ENCODE measurements around the gene HERPUD1. TPM values are rescaled to one million over a fixed set of nuclear protein-coding genes. Genes with fewer than 3 reads are reported as not detected.
A peak's percentile ranks its signal among the peaks of the same experiment; 100 is the strongest.

The HERPUD1 gene
- total and polyA plus RNA-seq, 2 of the 13 experiments (the other 11 are each of a cell fraction or from before 2014, with no cell fraction given), result 96.2 to 323 TPM

GRCh38 chr16:56967733-56968132 lies 35.8 kb downstream of the HERPUD1 start (continued):
- TF ChIP-seq ZNF414 (CRISPR knock-in tag; IDR thresholded peaks at IDR 0.05) (no peak), STAG1 (CRISPR knock-in tag; IDR thresholded peaks at IDR 0.05) (0 out of 2 replicates have a peak, but pooled peaks have one; percentile 24), ZNF446 (CRISPR knock-in tag; IDR thresholded peaks at IDR 0.05) (no peak), ZNF549 (CRISPR knock-in tag; IDR thresholded peaks at IDR 0.05) (no peak), TEAD3 (CRISPR knock-in tag; optimal IDR thresholded peaks at IDR 0.05; ENCODE audit: borderline replicate concordance) (peak; percentile 97), IRF2 (CRISPR knock-in tag; IDR thresholded peaks at IDR 0.05) (peak; percentile 63), ZNF740 (CRISPR knock-in tag; IDR thresholded peaks at IDR 0.05) (no peak), GABPB1 (CRISPR knock-in tag; IDR thresholded peaks at IDR 0.05) (0 out of 2 replicates have a peak, but pooled peaks have one; percentile 18), ATF1 (CRISPR knock-in tag; IDR thresholded peaks at IDR 0.05) (no peak), TAF1 (CRISPR knock-in tag; IDR thresholded peaks at IDR 0.05) (no peak), ZNF512B (CRISPR knock-in tag; IDR thresholded peaks at IDR 0.05; ENCODE audit: borderline replicate concordance) (no peak), ZSCAN21 (CRISPR knock-in tag; IDR thresholded peaks at IDR 0.05; ENCODE audit: borderline replicate concordance) (no peak), ZNF234 (CRISPR knock-in tag; conservative IDR thresholded peaks at IDR 0.05) (no peak), RCOR2 (CRISPR knock-in tag; IDR thresholded peaks at IDR 0.05) (peak; percentile 74; the same call in 1 of the 2 replicates), PHB2 (IDR thresholded peaks at IDR 0.05; ENCODE audit: partially characterized antibody) (no peak), SUZ12 (IDR thresholded peaks at IDR 0.05; ENCODE audit: low read depth, low read length) (no peak), SRSF4 (IDR thresholded peaks at IDR 0.05; ENCODE audit: low read depth, low read length, poor library complexity, severe bottlenecking) (no peak), RFXANK (CRISPR knock-in tag; IDR thresholded peaks at IDR 0.05) (no peak), CCAR2 (optimal IDR thresholded peaks at IDR 0.05; ENCODE audit: low read depth, low read length) (no peak), ZNF18 (CRISPR knock-in tag; IDR thresholded peaks at IDR 0.05; ENCODE audit: insufficient replicate concordance) (no peak), CHD2 (IDR thresholded peaks at IDR 0.05; ENCODE audit: low read depth, low read length) (no peak), GFI1 (CRISPR knock-in tag; IDR thresholded peaks at IDR 0.05; ENCODE audit: borderline replicate concordance) (peak; percentile 26; the same call in 1 of the 2 replicates), ZNF674 (CRISPR knock-in tag; IDR thresholded peaks at IDR 0.05; ENCODE audit: low read depth) (no peak), GPBP1L1 (CRISPR knock-in tag; IDR thresholded peaks at IDR 0.05) (no peak)
- TF ChIP-seq, protein P1, sequence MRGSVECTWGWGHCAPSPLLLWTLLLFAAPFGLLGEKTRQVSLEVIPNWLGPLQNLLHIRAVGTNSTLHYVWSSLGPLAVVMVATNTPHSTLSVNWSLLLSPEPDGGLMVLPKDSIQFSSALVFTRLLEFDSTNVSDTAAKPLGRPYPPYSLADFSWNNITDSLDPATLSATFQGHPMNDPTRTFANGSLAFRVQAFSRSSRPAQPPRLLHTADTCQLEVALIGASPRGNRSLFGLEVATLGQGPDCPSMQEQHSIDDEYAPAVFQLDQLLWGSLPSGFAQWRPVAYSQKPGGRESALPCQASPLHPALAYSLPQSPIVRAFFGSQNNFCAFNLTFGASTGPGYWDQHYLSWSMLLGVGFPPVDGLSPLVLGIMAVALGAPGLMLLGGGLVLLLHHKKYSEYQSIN (CRISPR knock-in tag; IDR thresholded peaks at IDR 0.05; ENCODE audit: borderline replicate concordance), result no peak
